Aorta (tissue), 5 donors: ENCODE data around the gene PPP2R5C. TPM values are rescaled to one million over a fixed set of nuclear protein-coding genes. Genes with fewer than 3 reads are reported as not detected.
A peak's percentile ranks its signal among the peaks of the same experiment; 100 is the strongest.

ENCODE experiments used
- ATAC-seq: fragments of 200-7000 bp; cut with Tn5 transposase; one replicate; pipeline ENCODE4 v1.9.1; 2022; ENCODE audit warnings: moderate library complexity; ENCODE audit not compliant: low FRiP score
- DNase-seq, 2 donors: peaks; one replicate each; pipeline ENCODE4 v3.0.0-alpha.2; 2020
- H3K27ac ChIP-seq, 2 donors: one replicate each; pipeline ENCODE4 v1.5.1; 2013; ENCODE audit warnings: low read length in 2 of 2, mild to moderate bottlenecking in 2 of 2, moderate library complexity in 2 of 2, control low read depth in 1 of 2, inconsistent platforms in 1 of 2, low read depth in 1 of 2
- H3K27me3 ChIP-seq, 2 donors: one replicate each; pipeline ENCODE4 v1.6.1; 2013; ENCODE audit warnings: control low read depth in 1 of 2, low read length in 1 of 2, mild to moderate bottlenecking in 1 of 2, moderate library complexity in 1 of 2; ENCODE audit not compliant: insufficient read depth in 2 of 2, control insufficient read depth in 1 of 2
- H3K36me3 ChIP-seq, 2 donors: one replicate each; pipeline ENCODE4 v1.6.1; 2013; ENCODE audit warnings: control low read depth in 1 of 2, low read length in 1 of 2, mild to moderate bottlenecking in 1 of 2; ENCODE audit not compliant: insufficient read depth in 2 of 2, control insufficient read depth in 1 of 2
- H3K4me1 ChIP-seq, 2 donors: one replicate each; pipeline ENCODE4 v1.6.1; 2013; ENCODE audit warnings: low read length in 2 of 2, control low read depth in 1 of 2, mild to moderate bottlenecking in 1 of 2, moderate library complexity in 1 of 2; ENCODE audit not compliant: insufficient read depth in 2 of 2, control insufficient read depth in 1 of 2
- H3K4me3 ChIP-seq, 2 donors: one replicate each; pipeline ENCODE4 v1.5.1; 2013; ENCODE audit warnings: low read length in 2 of 2, control low read depth in 1 of 2, mild to moderate bottlenecking in 1 of 2
- H3K9me3 ChIP-seq: one replicate; pipeline ENCODE4 v1.6.1; 2013; ENCODE audit warnings: mild to moderate bottlenecking, low read length; ENCODE audit not compliant: control insufficient read depth
- WGBS, 2 donors: extraction: QIAGEN DNeasy Blood & Tissue Kit; methylation state at CpG; one replicate each; pipeline ENCODE4 v1.1.7; 2013; 5-methylcytosine and 5-hydroxymethylcytosine counted together
- intact Hi-C, 2 donors: fragments of 100-400 bp; cut with DNase I; formaldehyde crosslinking; loops; one replicate each; pipeline versions ENCODE4 v1.14.2 to v1.15.0; 2022
- polyA plus RNA-seq, 2 donors: library from polyadenylated mRNA; stranded (reverse); fragments of 200-250 nt; gene quantifications; one replicate each; pipeline ENCODE4 v1.2.3, GENCODE V29; 2013
- total RNA-seq, 2 donors: library from RNA; stranded (reverse); fragmentation: NEBNext Ultra II Directional; extraction: Animal tissue kit (Norgen Biotek cat#: 25700); gene quantifications; one replicate each; pipeline ENCODE4 v1.2.1, GENCODE V29; 2021
- donor health status: healthy with polysubstance abuse.
- donor health status: Bipolar disorder and iron deficiency.
- donor health status: DM: no; HTN: no; CAD: no.
- donor health status: DM: no; HTN: no; CAD: no.
- donor health status: DM: yes; HTN: yes; CAD: no.

PPP2R5C gene
- total and polyA plus RNA-seq, 4 donors = 64.0 to 155 (median 115) TPM

- H3K9me3 ChIP-seq = no peaks in the 10 kb centered on the region
- DNase-seq (no peak), ATAC-seq (no peak)
- no peaks in the 10 kb centered on the region for H3K4me1 ChIP-seq
- H3K4me3 ChIP-seq = no peak overlapping the region
- 84 to 90% methylated on average over 6 of the region's 6 CpGs for WGBS, 2 donors
- no peaks in the 10 kb centered on the region for H3K27me3 ChIP-seq
- H3K36me3 ChIP-seq = peaks cover 0 to 2% of the 10 kb centered on the region in 2 donors
- intact Hi-C loops = loop anchor here in 1 of 2 donors (10.0 kb wide), 1 partner anchor 128 kb away; no protein-coding TSS in a partner anchor
- H3K27ac ChIP-seq = no peak overlapping the region
Measured at GRCh38 chr14:101776344-101776743, 14.8 kb downstream of the PPP2R5C start.

- ATAC-seq (no peak), DNase-seq (peak in 1 of 2 donors; percentile 57)
- intact Hi-C loops = no loop called here
- Histone ChIP-seq H3K4me1 (no peaks in the 10 kb centered on the region), H3K4me3 (no peak overlapping the region), H3K27ac (no peak overlapping the region), H3K27me3 (no peaks in the 10 kb centered on the region), H3K36me3 (peaks cover 0 to 4% of the 10 kb centered on the region in 2 donors), H3K9me3 (no peaks in the 10 kb centered on the region)
- 63 to 69% methylated on average over 11 of the region's 11 CpGs for WGBS, 2 donors
Measured at GRCh38 chr14:101780390-101780789, 18.9 kb downstream of the PPP2R5C start.

DNA sequence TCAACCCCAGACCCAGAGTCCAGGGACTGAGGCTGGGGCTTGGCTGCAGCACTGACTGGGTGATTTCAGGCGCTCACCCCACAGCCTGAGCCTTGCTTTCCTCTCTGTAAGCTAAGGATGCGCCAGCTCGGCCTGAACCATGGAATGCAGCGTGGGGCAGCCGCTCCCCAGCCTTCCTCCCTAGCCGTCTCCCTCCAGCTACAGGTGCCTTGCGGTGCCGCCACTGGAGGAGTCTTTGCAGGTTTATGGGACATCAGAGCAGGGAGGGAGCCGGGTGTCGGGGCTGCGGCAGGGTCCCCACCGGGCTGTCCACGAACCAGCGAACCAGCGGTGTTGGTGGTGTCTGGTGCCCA is 19.4 kb downstream of the PPP2R5C start:
- peak; percentile 16 for ATAC-seq
- Histone ChIP-seq H3K9me3 (no peaks in the 10 kb centered on the region), H3K27me3 (no peaks in the 10 kb centered on the region), H3K4me3 (peak overlapping the region in 1 of 2 donors; percentile 18), H3K36me3 (peaks cover 0 to 4% of the 10 kb centered on the region in 2 donors), H3K27ac (no peak overlapping the region), H3K4me1 (no peaks in the 10 kb centered on the region)
- peak in 1 of 2 donors; percentile 68 for DNase-seq
- intact Hi-C loops = no loop called here
- WGBS, 2 donors = 11 to 13% methylated on average over 15 of the region's 15 CpGs

GRCh38 chr14:101781240-101782061 is 19.9 kb downstream of the PPP2R5C start:
- no peak overlapping the region for H3K27ac ChIP-seq
- peaks cover 0 to 3% of the 10 kb centered on the region in 2 donors for H3K36me3 ChIP-seq
- DNase-seq (peak; percentile 51 to 80), ATAC-seq (peak; percentile 52)
- 1 to 2% methylated on average over 39 to 67 of the region's 67 CpGs for whole genome bisulfite sequencing, 2 donors
- H3K27me3 ChIP-seq = no peaks in the 10 kb centered on the region
- no peaks in the 10 kb centered on the region for H3K9me3 ChIP-seq
- intact Hi-C loops = no loop called here
- H3K4me1 ChIP-seq = no peaks in the 10 kb centered on the region
- H3K4me3 ChIP-seq = peak overlapping the region; percentile 18 to 27

DNA sequence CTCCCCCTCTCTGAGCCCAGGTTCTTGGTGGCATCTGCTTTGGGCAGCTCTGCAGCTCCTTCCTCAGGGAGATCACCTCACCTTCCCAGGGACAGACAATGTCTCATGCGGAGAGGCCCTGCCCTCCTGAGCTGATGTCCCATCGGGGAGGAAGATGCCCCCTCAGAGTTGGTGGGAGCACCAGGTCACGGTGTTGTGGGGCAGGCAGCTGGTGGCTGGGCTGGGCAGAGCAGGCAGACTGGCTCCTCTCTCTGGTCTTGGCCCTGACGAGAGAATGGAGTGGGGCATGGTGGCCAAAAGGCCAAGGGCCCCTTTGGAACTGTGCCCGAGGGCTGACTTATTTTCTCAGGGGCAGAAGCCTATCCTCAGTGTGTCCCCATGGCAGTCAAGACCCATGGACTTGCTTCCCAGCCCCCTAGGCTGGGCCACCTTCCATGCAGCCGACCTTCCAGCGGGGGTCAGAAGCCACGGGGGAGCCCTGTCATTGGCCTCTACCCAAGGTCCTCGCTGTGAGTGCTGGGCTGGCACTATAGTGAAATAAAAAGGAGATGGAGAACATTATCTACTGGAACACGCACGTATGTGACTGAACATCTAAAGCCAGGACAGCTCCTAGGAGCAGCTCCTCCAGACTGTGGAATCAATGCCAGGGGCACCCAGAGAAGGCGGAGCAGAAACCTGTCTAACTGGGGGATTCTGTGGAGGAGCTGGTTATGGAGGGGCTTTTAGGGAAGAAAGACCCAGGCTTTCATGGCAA is 21.9 kb downstream of the PPP2R5C start:
- Histone ChIP-seq H3K4me1 (no peaks in the 10 kb centered on the region), H3K4me3 (no peak overlapping the region), H3K36me3 (peaks cover 0 to 2% of the 10 kb centered on the region in 2 donors), H3K9me3 (no peaks in the 10 kb centered on the region), H3K27ac (no peak overlapping the region), H3K27me3 (no peaks in the 10 kb centered on the region)
- intact Hi-C loops = no loop called here
- DNase-seq (peak in 1 of 2 donors; percentile 55), ATAC-seq (no peak)
- 93 to 94% methylated on average over 12 of the region's 12 CpGs for WGBS, 2 donors

- Histone ChIP-seq H3K27me3 (no peaks in the 10 kb centered on the region), H3K27ac (no peak overlapping the region), H3K4me1 (no peaks in the 10 kb centered on the region), H3K4me3 (no peak overlapping the region), H3K9me3 (no peaks in the 10 kb centered on the region), H3K36me3 (peaks cover 0 to 2% of the 10 kb centered on the region in 2 donors)
- ATAC-seq (peak; percentile 26), DNase-seq (peak in 1 of 2 donors; percentile 41)
- intact Hi-C loops = no loop called here
- WGBS, 2 donors = 74 to 81% methylated on average over 6 of the region's 6 CpGs
Measured at GRCh38 chr14:101784631-101785030, 23.1 kb downstream of the PPP2R5C start.

- ATAC-seq (no peak), DNase-seq (no peak)
- Histone ChIP-seq H3K4me1 (no peaks in the 10 kb centered on the region), H3K36me3 (peaks cover 0 to 2% of the 10 kb centered on the region in 2 donors), H3K9me3 (no peaks in the 10 kb centered on the region), H3K27ac (no peak overlapping the region), H3K4me3 (no peak overlapping the region), H3K27me3 (no peaks in the 10 kb centered on the region)
- intact Hi-C loops = no loop called here
- WGBS, 2 donors = 87 to 92% methylated on average over 13 of the region's 13 CpGs
Measured at GRCh38 chr14:101788016-101788635, 26.6 kb downstream of the PPP2R5C start.

DNA sequence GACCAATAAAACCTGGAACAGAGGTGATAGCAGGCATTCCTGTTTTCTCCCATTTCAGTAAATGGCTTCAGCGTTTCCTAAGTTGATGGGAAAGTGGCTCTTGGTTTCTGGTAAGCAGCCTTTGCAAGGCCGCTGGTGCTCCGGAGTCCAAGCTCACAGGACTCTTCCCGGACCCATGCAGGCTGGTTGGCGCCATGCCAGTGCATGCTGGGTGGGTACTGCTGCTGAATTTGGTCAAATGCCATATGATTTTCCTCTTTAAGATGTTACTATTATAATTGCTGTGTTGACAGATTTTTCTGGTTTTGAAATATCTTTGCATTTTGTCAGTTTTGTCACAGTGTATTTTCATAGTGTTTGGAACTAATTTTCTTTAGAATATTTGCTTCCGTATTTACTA is 27.7 kb downstream of the PPP2R5C start:
- 61 to 67% methylated on average over 6 of the region's 6 CpGs for WGBS, 2 donors
- intact Hi-C loops = no loop called here
- Histone ChIP-seq H3K9me3 (no peaks in the 10 kb centered on the region), H3K36me3 (peaks cover 0 to 2% of the 10 kb centered on the region in 2 donors), H3K27me3 (no peaks in the 10 kb centered on the region), H3K4me1 (no peaks in the 10 kb centered on the region), H3K4me3 (no peak overlapping the region), H3K27ac (no peak overlapping the region)
- no peak for ATAC-seq
- no peak for DNase-seq
